ENCODE data around the gene POLD1.

- no peak for TF ChIP-seq EZH2phosphoT487 (IDR thresholded peaks at IDR 0.05; ENCODE audit: low read depth)
- TF ChIP-seq, protein P1, sequence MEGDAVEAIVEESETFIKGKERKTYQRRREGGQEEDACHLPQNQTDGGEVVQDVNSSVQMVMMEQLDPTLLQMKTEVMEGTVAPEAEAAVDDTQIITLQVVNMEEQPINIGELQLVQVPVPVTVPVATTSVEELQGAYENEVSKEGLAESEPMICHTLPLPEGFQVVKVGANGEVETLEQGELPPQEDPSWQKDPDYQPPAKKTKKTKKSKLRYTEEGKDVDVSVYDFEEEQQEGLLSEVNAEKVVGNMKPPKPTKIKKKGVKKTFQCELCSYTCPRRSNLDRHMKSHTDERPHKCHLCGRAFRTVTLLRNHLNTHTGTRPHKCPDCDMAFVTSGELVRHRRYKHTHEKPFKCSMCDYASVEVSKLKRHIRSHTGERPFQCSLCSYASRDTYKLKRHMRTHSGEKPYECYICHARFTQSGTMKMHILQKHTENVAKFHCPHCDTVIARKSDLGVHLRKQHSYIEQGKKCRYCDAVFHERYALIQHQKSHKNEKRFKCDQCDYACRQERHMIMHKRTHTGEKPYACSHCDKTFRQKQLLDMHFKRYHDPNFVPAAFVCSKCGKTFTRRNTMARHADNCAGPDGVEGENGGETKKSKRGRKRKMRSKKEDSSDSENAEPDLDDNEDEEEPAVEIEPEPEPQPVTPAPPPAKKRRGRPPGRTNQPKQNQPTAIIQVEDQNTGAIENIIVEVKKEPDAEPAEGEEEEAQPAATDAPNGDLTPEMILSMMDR (IDR thresholded peaks at IDR 0.05; ENCODE audit: low read depth, low read length): no peak
These were observed 6.6 kb upstream of the POLD1 start for GRCh38 chr19:50377517-50377916.

Data from OCI-LY3 (cell line).